Activated CD8-positive, alpha-beta T cell treated with anti-CD3 and anti-CD28 coated beads, Interleukin-2, amount 10 ng/mL, durations not matched to agents 7 days and 5 days (primary cell): Measurements from ENCODE around the gene ZNF609. TPM values are rescaled to one million over a fixed set of nuclear protein-coding genes. Genes with fewer than 3 reads are reported as not detected.

ENCODE experiments used
- ATAC-seq: fragments of 150-1000 bp; cut with Tn5 transposase; one replicate; pipeline ENCODE4 v1.10.0; 2021; ENCODE audit warnings: moderate library complexity
- CTCF ChIA-PET: fragments of 350-600 bp; sonication (Branson Sonifier 250); formaldehyde crosslinking; loops from one replicate; lab custom pipeline; 2021; ENCODE audit warnings: antibody characterized with exemption; lab: Charles Lee
- POLR2A ChIA-PET: fragments of 350-600 bp; sonication (Branson Sonifier 250); formaldehyde crosslinking; loops from one replicate; lab custom pipeline; 2021; ENCODE audit warnings: antibody characterized with exemption; lab: Charles Lee
- DNase-seq: peaks from one replicate; pipeline ENCODE4 v3.0.0-alpha.2; 2020
- H3K27ac Mint-ChIP-seq: one replicate; pipeline ENCODE4 v1.8.0; 2021; ENCODE audit warnings: mild to moderate bottlenecking, mixed read lengths
- H3K27me3 Mint-ChIP-seq: one replicate; pipeline ENCODE4 v1.8.0; 2021; ENCODE audit warnings: low read depth, mixed read lengths
- H3K36me3 Mint-ChIP-seq: one replicate; pipeline ENCODE4 v1.8.0; 2021; ENCODE audit warnings: low read depth, mixed read lengths
- H3K4me1 Mint-ChIP-seq: one replicate; pipeline ENCODE4 v1.8.0; 2021; ENCODE audit warnings: low read depth, mixed read lengths
- H3K4me3 Mint-ChIP-seq: one replicate; pipeline ENCODE4 v1.8.0; 2021; ENCODE audit warnings: mild to moderate bottlenecking, mixed read lengths
- H3K9me3 Mint-ChIP-seq: one replicate; pipeline ENCODE4 v1.8.0; 2022; ENCODE audit warnings: mixed read lengths; ENCODE audit not compliant: insufficient read depth
- total RNA-seq, 2 experiments: library from RNA; stranded (reverse); gene quantifications; one replicate each; pipeline ENCODE4 v1.2.3, GENCODE V29; 2021

The ZNF609 gene
- total RNA-seq, 2 experiments from 2014 or later = 39.9 to 40.5 TPM

- H3K9me3 Mint-ChIP-seq = no peaks in the 10 kb centered on the region
- peaks cover 3% of the 10 kb centered on the region for H3K4me1 Mint-ChIP-seq
- H3K27me3 Mint-ChIP-seq = no peaks in the 10 kb centered on the region
- H3K4me3 Mint-ChIP-seq = no peak overlapping the region
- ChIA-PET CTCF (interaction anchor here (5.8 kb wide), 1 partner anchor 39 kb away, joined by 98 read pairs; no protein-coding TSS in a partner anchor), POLR2A (no interaction called here)
- peaks cover 42% of the 10 kb centered on the region for H3K36me3 Mint-ChIP-seq
- H3K27ac Mint-ChIP-seq = no peak overlapping the region
- ATAC-seq (no peak), DNase-seq (no peak)
Measured at GRCh38 chr15:64688770-64689169, 228.4 kb downstream of the ZNF609 start.

GRCh38 chr15:64690008-64690407, 229.6 kb downstream of the ZNF609 start:
- DNase-seq = no peak
- no peak for ATAC-seq
- ChIA-PET CTCF (interaction anchor here (0.6 to 4.0 kb wide), 5 partner anchors 10 to 288 kb away, joined by 3 to 26 read pairs (median 4); no protein-coding TSS in a partner anchor), POLR2A (no interaction called here)
- peaks cover 47% of the 10 kb centered on the region for H3K36me3 Mint-ChIP-seq
- H3K9me3 Mint-ChIP-seq = no peaks in the 10 kb centered on the region
- no peak overlapping the region for H3K4me3 Mint-ChIP-seq
- no peak overlapping the region for H3K27ac Mint-ChIP-seq
- peaks cover 3% of the 10 kb centered on the region for H3K4me1 Mint-ChIP-seq
- no peaks in the 10 kb centered on the region for H3K27me3 Mint-ChIP-seq

- Mint-ChIP-seq H3K4me1 (peaks cover 3% of the 10 kb centered on the region), H3K4me3 (no peak overlapping the region), H3K36me3 (peaks cover 48% of the 10 kb centered on the region), H3K9me3 (no peaks in the 10 kb centered on the region), H3K27me3 (no peaks in the 10 kb centered on the region), H3K27ac (peak overlapping the region; percentile 18)
- ATAC-seq (no peak), DNase-seq (no peak)
- ChIA-PET POLR2A (interaction anchor here (0.9 kb wide), 1 partner anchor 238 kb away, joined by 3 read pairs; no protein-coding TSS in a partner anchor), CTCF (interaction anchor here (0.8 to 4.0 kb wide), 5 partner anchors 9 to 150 kb away, joined by 3 to 26 read pairs (median 4); no protein-coding TSS in a partner anchor)
Measured at GRCh38 chr15:64690578-64691296, 230.4 kb downstream of the ZNF609 start.

GRCh38 chr15:64691896-64692565, 231.7 kb downstream of the ZNF609 start:
- Mint-ChIP-seq H3K9me3 (no peaks in the 10 kb centered on the region), H3K36me3 (peaks cover 41% of the 10 kb centered on the region), H3K4me3 (no peak overlapping the region), H3K27ac (no peak overlapping the region), H3K4me1 (peaks cover 3% of the 10 kb centered on the region), H3K27me3 (no peaks in the 10 kb centered on the region)
- DNase-seq (no peak), ATAC-seq (no peak)
- ChIA-PET CTCF (interaction anchor here (1.0 to 4.0 kb wide), 3 partner anchors 36 to 213 kb away, joined by 3 to 26 read pairs (median 3); no protein-coding TSS in a partner anchor), POLR2A (interaction anchor here (0.6 kb wide), 2 partner anchors 240 to 262 kb away, joined by 3 to 6 read pairs; no protein-coding TSS in a partner anchor)

- no peak for DNase-seq
- ChIA-PET POLR2A (no interaction called here), CTCF (interaction anchor here (4.0 kb wide), 1 partner anchor 34 kb away, joined by 26 read pairs; no protein-coding TSS in a partner anchor)
- Mint-ChIP-seq H3K36me3 (peaks cover 36% of the 10 kb centered on the region), H3K9me3 (no peaks in the 10 kb centered on the region), H3K27me3 (no peaks in the 10 kb centered on the region), H3K4me1 (peaks cover 9% of the 10 kb centered on the region), H3K4me3 (no peak overlapping the region), H3K27ac (no peak overlapping the region)
- ATAC-seq = no peak
Measured at GRCh38 chr15:64693134-64693533, 232.8 kb downstream of the ZNF609 start.

- H3K4me3 Mint-ChIP-seq = no peak overlapping the region
- ATAC-seq (no peak), DNase-seq (no peak)
- peaks cover 31% of the 10 kb centered on the region for H3K36me3 Mint-ChIP-seq
- no peaks in the 10 kb centered on the region for H3K9me3 Mint-ChIP-seq
- no peaks in the 10 kb centered on the region for H3K27me3 Mint-ChIP-seq
- H3K4me1 Mint-ChIP-seq = peaks cover 25% of the 10 kb centered on the region
- ChIA-PET CTCF (interaction anchor here (1.3 to 5.1 kb wide), 4 partner anchors 8 to 141 kb away, joined by 4 to 32 read pairs (median 7); no protein-coding TSS in a partner anchor), POLR2A (no interaction called here)
- H3K27ac Mint-ChIP-seq = no peak overlapping the region
Measured at GRCh38 chr15:64694816-64695215, 234.4 kb downstream of the ZNF609 start.

GRCh38 chr15:64695561-64695992, 235.2 kb downstream of the ZNF609 start:
- H3K4me3 Mint-ChIP-seq = no peak overlapping the region
- DNase-seq (no peak), ATAC-seq (no peak)
- peaks cover 32% of the 10 kb centered on the region for H3K36me3 Mint-ChIP-seq
- no peaks in the 10 kb centered on the region for H3K27me3 Mint-ChIP-seq
- H3K4me1 Mint-ChIP-seq = peaks cover 33% of the 10 kb centered on the region
- ChIA-PET CTCF (interaction anchor here (1.3 to 5.1 kb wide), 4 partner anchors 9 to 140 kb away, joined by 4 to 32 read pairs (median 7); no protein-coding TSS in a partner anchor), POLR2A (interaction anchor here (0.6 kb wide), 1 partner anchor 441 kb away, joined by 3 read pairs; no protein-coding TSS in a partner anchor)
- H3K9me3 Mint-ChIP-seq = no peaks in the 10 kb centered on the region
- no peak overlapping the region for H3K27ac Mint-ChIP-seq

- Mint-ChIP-seq H3K36me3 (peaks cover 31% of the 10 kb centered on the region), H3K9me3 (no peaks in the 10 kb centered on the region), H3K27ac (no peak overlapping the region), H3K27me3 (no peaks in the 10 kb centered on the region), H3K4me1 (peaks cover 42% of the 10 kb centered on the region), H3K4me3 (no peak overlapping the region)
- ChIA-PET CTCF (interaction anchor here (1.1 to 5.1 kb wide), 4 partner anchors 10 to 113 kb away, joined by 4 to 32 read pairs (median 10); no protein-coding TSS in a partner anchor), POLR2A (no interaction called here)
- ATAC-seq = no peak
- no peak for DNase-seq
Measured at GRCh38 chr15:64696481-64696880, 236.1 kb downstream of the ZNF609 start.

- Mint-ChIP-seq H3K9me3 (no peaks in the 10 kb centered on the region), H3K4me1 (peaks cover 48% of the 10 kb centered on the region), H3K36me3 (peaks cover 30% of the 10 kb centered on the region), H3K27ac (no peak overlapping the region), H3K27me3 (no peaks in the 10 kb centered on the region), H3K4me3 (no peak overlapping the region)
- CTCF ChIA-PET = interaction anchor here (1.0 to 5.1 kb wide), 3 partner anchors 11 to 138 kb away, joined by 3 to 32 read pairs (median 14); no protein-coding TSS in a partner anchor
- DNase-seq (no peak), ATAC-seq (no peak)
- POLR2A ChIA-PET = interaction anchor here (0.6 kb wide), 1 partner anchor 268 kb away, joined by 3 read pairs; no protein-coding TSS in a partner anchor
Measured at GRCh38 chr15:64697911-64698369, 237.6 kb downstream of the ZNF609 start.

GRCh38 chr15:64698823-64699222, 238.4 kb downstream of the ZNF609 start:
- ChIA-PET POLR2A (no interaction called here), CTCF (interaction anchor here (2.7 to 5.1 kb wide), 2 partner anchors 12 to 29 kb away, joined by 14 to 32 read pairs; no protein-coding TSS in a partner anchor)
- ATAC-seq (no peak), DNase-seq (no peak)
- Mint-ChIP-seq H3K36me3 (peaks cover 24% of the 10 kb centered on the region), H3K4me1 (peaks cover 55% of the 10 kb centered on the region), H3K4me3 (no peak overlapping the region), H3K9me3 (no peaks in the 10 kb centered on the region), H3K27ac (no peak overlapping the region), H3K27me3 (no peaks in the 10 kb centered on the region)

- Mint-ChIP-seq H3K4me3 (no peak overlapping the region), H3K9me3 (no peaks in the 10 kb centered on the region), H3K27me3 (no peaks in the 10 kb centered on the region), H3K36me3 (peaks cover 19% of the 10 kb centered on the region), H3K4me1 (peaks cover 55% of the 10 kb centered on the region), H3K27ac (peak overlapping the region; percentile 10)
- no peak for ATAC-seq
- CTCF ChIA-PET = interaction anchor here (0.7 to 1.5 kb wide), 3 partner anchors 9 to 272 kb away, joined by 3 to 8 read pairs (median 3); no protein-coding TSS in a partner anchor
- POLR2A ChIA-PET = interaction anchor here (0.8 kb wide), 1 partner anchor 26 kb away, joined by 3 read pairs; no protein-coding TSS in a partner anchor
- DNase-seq = no peak
Measured at GRCh38 chr15:64699751-64700388, 239.5 kb downstream of the ZNF609 start.
